Inferior parietal cortex (tissue), 1 donor: Measurements from ENCODE around the gene ITGA4.

Source experiments
- DNase-seq: peaks from one replicate; pipeline ENCODE4 v3.0.0-alpha.2; 2016; ENCODE audit errors: extremely low spot score

ITGA4 gene

DNA sequence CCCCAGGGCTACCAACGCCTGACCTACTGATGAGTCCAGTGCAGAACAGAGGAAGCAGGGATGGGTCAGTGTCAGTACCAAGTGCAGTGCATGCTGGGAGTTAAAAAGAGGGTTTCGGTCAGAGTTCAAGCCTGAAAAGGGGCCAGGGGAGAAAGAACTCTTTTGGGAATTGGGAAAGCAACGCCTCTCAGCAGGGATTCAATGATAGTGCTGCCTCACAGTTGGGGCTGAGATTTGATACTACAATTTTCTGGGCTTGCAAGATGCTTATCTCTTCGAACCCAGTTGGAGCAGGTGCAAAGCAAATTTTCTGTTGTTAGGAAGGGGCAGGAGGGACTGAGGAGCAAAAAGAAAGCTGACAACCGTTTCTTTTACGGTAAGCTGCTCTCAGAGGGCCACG is 117.1 kb downstream of the ITGA4 start:
- DNase-seq = no peak

DNA sequence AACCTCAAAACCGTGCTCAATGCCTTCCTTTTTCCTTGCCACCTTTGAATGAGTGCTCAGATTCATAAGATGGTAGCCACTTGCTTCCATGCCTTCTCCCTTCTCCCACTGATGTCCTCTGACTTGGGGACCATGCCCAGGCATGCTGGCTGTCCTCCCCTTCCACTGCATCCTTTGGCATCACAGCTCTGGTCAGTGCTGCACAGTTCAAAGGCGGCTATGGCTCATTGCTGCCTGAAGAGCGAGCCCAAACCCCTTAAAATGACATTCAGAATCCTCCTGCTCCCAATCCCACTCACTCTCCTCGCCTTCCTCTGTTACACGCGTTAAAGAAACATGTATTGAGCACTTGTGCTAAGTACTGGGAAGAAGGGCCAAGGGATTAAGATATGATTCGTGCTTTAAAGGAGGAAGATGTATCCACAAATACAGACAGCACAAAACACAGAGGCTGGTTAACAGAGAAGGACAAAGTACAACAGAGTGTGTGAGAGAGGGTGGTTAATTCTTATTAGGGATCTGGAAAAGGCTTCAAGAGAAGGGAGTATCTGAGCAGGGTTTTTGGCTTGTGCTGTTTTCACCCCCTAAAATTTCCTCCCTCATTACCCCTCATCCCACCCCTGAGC is 118.0 kb downstream of the ITGA4 start:
- DNase-seq = no peak

DNA sequence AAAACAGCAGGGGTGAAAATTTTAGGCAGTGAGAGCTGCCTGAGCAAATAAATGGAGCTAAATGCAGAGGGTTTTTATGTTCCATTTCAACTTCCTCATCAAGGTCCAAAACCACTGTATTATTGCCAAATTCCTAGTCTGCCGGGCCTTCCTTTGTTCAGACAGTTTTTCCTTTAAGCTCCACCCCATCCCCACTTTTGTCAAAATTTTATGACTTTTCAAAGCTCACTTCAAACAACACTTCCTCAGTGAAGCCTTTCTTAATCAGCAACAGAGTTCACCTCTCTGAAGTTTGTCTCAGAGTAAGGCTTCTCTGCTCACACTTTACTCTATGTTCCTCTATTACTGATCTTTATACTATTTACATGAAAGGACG is 118.5 kb downstream of the ITGA4 start:
- no peak for DNase-seq

- no peak for DNase-seq
These were observed 119.2 kb downstream of the ITGA4 start for GRCh38 chr2:181576431-181576830.

DNA sequence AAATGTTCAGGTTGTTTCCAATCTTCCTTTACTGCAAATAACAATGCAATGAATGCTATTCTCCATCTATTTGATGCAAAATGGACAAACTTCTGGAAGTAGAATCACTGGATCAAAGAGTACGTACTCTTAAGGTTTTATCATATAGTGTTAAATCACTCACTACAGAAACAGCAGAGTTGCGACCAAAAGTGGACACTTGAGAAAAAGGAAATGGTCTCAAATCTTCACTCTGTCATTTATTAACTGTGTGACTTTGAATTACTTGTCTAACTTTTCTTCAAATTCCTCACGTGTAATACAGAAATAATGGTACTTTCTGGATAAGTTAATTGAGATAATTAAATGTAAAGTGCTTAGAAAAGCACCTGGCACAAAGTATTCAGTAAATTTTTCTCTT is 121.6 kb downstream of the ITGA4 start:
- DNase-seq = no peak

- no peak for DNase-seq
These were observed 124.3 kb downstream of the ITGA4 start for GRCh38 chr2:181581534-181581933.

DNA sequence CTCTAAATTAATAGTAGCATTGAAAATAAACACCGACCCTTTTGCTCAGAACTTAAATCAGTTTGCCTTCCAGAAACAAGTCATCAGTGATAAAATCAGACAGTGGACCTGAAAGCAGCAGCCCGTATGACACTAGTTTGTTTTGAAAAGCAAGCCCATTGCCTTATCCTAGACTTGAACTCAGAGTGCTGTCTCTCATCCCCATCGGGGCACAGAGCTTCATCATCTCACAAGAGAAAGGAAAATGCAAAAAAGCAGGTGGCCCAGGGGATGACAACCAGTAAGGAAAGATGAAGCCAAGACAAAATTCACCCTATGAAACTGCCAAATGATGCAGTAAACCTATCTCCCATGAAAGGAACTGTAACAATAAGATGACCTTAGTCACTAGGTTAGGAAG is 128.5 kb downstream of the ITGA4 start:
- DNase-seq = no peak
